GM19025 (cell line): ENCODE measurements around the gene CCDC191.

Experiments
- ATAC-seq: cut with Tn5 transposase; IDR thresholded peaks from one replicate; pipeline ENCODE4 v1.9.1; 2021; ENCODE audit warnings: mild to moderate bottlenecking, low read depth, moderate library complexity; ENCODE audit not compliant: unreplicated experiment

The CCDC191 gene

DNA sequence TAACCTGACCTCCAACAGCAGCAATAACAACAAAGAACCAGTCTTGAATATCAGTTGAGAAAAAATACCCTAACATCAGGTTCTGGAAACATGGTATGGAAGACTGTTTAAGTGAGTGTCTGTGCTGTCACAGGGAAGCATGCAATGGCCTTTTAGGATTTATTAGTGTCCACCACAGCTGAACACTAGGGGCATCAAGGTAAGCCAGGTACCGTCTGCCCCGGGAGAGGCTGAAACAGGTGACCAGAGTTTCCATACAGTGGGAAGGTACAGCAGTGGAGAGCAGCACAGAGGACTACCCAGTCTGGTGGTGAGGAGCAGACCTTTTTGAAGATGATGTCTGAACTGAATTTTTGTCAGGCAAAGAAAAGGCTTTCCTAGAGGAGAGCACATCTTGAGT is 90.2 kb downstream of the CCDC191 start:
- no peak for ATAC-seq

DNA sequence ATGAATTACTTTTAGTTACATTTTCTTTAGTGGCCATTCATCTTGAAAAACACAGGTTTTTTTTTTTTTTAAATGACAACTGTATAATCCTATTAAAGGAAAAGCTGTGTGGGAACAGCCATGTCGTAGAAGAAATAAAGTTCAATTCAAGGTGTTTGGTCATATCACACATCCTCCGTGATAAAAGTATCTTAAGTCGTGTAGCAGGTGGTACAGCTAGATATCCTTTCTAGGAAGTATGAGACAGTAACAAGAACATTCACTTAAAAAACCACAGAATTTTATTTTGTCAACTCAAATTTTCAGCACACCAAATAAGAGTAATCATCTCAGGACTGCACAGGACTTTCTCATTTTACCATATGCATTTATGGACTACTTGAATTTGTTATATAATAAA is 92.4 kb downstream of the CCDC191 start:
- no peak for ATAC-seq

DNA sequence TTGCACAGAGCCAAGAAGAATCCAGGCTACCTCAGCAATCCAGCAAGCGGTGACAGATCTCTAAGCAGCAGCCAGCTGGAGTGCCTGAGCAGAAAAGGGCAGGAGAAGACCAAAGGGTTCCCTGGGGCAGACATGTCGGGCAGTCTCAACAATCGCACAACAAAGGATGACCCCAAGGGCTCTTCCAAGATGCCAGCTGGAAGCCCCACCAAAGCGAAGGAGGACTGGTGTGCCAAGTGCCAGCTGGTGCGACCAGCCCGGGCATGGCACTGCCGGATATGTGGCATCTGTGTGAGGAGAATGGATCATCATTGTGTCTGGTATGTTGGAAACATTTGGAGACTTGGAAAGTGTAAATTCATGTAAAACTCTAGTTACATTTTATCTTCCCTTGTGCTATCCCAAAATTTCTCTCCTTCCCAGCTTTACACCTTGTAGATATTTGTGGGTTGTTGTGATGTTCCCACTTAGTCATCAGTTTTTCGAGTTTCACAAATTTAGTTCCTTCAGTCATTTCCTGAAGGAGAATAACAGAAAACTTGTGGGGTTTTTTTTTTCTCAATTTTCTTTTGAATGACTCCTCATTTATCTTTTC is 102.1 kb downstream of the CCDC191 start:
- no peak for ATAC-seq

DNA sequence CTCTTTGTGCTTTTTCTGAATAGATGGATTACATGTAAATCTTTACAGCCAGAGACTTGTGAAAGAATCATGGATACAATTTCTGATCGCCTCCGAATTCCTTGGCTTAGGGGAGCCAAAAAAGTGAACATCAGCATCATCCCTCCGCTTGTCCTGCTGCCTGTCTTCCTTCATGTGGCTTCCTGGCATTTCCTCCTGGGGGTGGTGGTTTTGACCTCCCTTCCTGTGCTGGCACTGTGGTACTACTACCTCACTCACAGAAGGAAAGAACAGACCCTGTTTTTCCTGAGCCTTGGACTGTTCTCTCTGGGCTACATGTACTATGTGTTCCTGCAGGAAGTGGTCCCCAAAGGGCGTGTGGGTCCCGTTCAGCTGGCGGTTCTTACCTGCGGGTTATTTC is 102.6 kb downstream of the CCDC191 start:
- ATAC-seq, result no peak

DNA sequence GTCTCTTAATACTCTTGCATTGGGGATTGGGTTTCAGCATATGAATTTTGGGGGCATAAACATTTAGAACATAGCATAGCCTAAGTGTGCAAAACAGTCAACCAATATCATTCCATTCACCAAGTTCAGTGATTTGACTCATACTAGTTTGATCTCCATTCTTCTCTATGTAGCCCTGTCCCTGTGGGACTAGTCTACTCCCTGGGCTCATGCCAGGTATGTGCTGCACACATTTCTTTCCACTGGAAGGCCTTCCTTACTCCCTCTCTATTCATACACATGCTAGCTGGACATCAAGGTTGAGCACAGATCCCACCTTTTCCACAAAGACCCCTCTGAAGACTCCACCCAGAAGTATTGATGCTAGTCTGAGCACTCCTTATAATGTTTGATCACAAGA is 103.4 kb downstream of the CCDC191 start:
- ATAC-seq, result no peak

DNA sequence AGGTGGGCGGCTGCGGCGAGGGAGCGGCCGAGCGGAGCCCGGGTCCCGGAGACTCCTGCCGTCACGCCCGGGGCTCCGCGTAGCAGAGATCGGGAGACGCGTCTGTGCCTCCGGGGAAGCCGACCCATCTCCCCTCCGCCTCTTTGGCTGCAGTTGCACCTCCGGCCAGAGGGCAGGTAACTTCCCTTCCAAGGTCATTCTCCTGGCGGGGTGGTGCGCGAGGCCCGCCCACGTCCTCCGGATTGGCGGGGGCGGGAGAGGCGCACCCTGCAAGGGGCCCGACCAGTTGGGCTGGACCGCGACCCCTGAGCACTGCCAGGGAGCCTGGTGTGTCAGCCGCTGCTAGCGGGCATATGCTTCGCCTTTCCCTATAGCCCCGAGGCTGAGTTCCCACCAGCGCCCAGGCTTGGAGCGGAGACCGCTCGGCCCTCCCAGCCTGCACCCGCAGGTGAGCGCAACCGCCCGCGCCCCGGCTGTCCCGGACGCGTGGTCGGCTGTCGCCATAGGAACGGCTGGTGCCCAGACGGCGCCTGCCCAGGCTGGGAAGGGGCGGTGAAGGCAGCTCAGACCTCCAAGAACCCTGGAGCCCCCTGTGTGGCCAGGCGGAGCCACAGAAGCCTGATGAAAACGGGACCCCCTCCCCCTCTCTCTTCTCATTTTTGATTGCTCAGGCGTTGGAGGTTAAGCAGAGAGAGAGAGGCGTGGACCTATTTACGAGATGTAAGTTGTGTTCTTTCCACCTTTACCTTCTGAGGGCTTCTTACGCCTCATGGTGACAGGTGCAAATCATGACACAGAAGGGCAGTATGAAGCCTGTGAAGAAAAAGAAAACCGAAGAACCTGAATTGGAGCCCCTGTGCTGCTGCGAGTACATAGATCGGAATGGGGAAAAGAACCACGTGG is 108.1 kb downstream of the CCDC191 start:
- peak; percentile 47 for ATAC-seq

DNA sequence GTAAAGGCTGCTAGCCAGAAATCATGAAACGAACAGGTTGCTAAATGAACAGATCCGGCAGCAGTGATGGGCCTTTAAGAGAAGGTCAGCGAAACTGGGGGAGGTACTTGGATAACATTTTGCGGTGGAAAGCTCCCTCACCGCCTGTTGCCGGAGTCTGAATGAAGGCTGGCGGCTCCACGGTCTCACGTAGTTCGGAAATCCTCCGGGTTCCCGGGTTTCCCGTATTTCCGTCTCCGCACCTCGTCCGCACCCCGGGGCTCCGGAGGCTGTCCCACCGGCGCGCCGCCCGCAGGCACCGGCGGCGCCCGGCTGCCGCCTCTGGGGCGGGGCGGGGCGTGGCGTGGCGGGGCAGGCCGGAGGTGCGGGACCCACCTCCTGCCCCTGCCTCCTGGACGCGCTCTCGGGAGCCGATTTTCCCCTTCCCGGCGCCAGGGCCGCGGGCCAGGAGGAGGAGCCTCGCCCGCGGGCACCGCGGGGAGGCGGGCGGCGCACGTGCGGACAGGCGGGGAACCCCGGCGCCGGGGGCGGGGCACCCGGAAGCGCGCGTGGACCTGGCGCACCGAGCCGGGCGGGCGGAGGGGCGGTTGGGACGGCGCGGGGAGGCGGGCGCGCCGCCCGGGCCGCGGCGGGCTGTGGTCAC is 108.8 kb downstream of the CCDC191 start, which contains the start of gene ZDHHC23:
Gene ZDHHC23 (plus strand): TSS at position 642 of the 643 bp plus-strand sequence. CDS start 790 bp downstream, outside the sequence.
- ATAC-seq, result peak; percentile 75

DNA sequence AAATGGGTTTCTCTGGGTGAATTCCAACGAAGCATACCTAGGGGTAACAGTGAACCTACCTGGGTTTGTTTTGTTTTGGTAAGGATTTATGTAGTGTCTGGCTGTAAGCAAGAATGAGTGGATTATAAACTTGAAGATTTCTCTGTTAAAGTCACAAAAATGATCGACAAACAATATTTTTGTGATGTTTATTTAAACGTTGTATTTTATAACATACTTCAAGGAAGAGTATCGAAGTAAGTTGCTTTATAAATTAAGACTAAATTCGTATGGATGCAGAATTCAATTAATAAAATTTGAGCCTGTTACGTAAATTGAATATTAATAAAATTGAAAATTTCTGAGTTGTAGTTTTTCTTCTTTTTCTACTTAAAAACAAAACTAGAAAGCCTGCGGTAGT is 109.5 kb downstream of the CCDC191 start:
- no peak for ATAC-seq

DNA sequence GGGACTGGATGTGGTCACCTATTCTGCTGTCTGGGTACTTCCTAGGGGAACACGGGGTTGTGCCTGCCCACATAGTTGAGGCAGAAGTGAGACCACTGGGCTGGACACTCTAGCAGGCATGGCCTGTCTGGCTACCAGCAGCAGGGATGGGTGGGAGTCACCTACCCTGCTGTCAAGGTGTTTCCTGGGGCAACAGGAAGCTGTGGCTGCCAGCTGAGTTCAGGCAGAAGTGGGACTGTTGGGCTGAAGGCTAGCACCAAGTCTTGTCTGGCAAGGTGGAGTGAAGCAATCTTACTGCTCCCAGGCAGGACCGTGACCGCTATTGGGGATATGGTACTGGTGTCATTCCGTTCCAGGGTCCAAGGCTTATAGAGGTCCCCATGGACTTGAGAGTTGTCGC is 128.8 kb downstream of the CCDC191 start:
- no peak for ATAC-seq

DNA sequence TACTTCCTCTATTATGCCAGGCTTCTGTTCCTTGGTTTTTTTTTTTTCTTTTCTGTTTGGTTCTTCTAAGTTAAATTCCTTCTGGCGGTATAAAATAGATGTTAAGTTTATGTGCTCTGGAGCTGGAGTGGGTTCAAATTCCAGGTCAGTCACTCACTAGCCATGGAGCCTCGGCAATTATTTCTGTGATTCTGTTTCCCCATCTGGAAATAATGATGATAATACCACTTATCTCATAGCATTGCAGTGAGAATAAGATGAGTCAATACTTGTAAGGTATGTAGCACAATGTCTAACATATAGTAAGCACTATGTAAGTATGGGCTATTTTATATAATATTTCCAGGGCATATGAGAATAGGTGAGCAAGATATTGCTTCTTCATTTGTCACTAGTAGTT is 141.7 kb downstream of the CCDC191 start:
- no peak for ATAC-seq
